ENCODE measurements around the gene RACK1. TPM values are rescaled to one million over a fixed set of nuclear protein-coding genes. Genes with fewer than 3 reads are reported as not detected.

RACK1 gene
- total RNA-seq, 1 donor from 2014 or later, result 4,370 TPM

GRCh38 chr5:181259283-181259682 lies 15.6 kb upstream of the RACK1 start:
- DNase-seq, result no peak

GRCh38 chr5:181258576-181258975 lies 14.9 kb upstream of the RACK1 start:
- no peak for DNase-seq

GRCh38 chr5:181255836-181256578 lies 12.3 kb upstream of the RACK1 start:
- no peak for DNase-seq

- DNase-seq, result no peak
Measured at GRCh38 chr5:181255276-181255675, 11.6 kb upstream of the RACK1 start.

GRCh38 chr5:181248277-181248676 lies 4.6 kb upstream of the RACK1 start:
- no peak for DNase-seq

GRCh38 chr5:181246276-181247049 lies 2.8 kb upstream of the RACK1 start:
- peak; percentile 83 for DNase-seq

GRCh38 chr5:181245427-181246275 lies 1.9 kb upstream of the RACK1 start:
- DNase-seq, result no peak

GRCh38 chr5:181243018-181243563 lies 615 bp downstream of the RACK1 start:
- peak; percentile 47 for DNase-seq

- no peak for DNase-seq
Measured at GRCh38 chr5:181242031-181242451, 1.7 kb downstream of the RACK1 start.

GRCh38 chr5:181241393-181241975 lies 2.2 kb downstream of the RACK1 start:
- DNase-seq, result peak; percentile 88

GRCh38 chr5:181239062-181239663 lies 4.5 kb downstream of the RACK1 start:
- no peak for DNase-seq

GRCh38 chr5:181237729-181238385 lies 5.8 kb downstream of the RACK1 start:
- DNase-seq, result no peak

- no peak for DNase-seq
Measured at GRCh38 chr5:181236954-181237641, 6.6 kb downstream of the RACK1 start.

GRCh38 chr5:181236471-181236870 lies 7.2 kb downstream of the RACK1 start:
- DNase-seq, result no peak

GRCh38 chr5:181235689-181236366 lies 7.9 kb downstream of the RACK1 start:
- DNase-seq, result no peak

- DNase-seq, result no peak
Measured at GRCh38 chr5:181235323-181235688, 8.4 kb downstream of the RACK1 start.

- DNase-seq, result no peak
Measured at GRCh38 chr5:181234455-181235306, 9.0 kb downstream of the RACK1 start.

- DNase-seq, result no peak
Measured at GRCh38 chr5:181233801-181234454, 9.8 kb downstream of the RACK1 start.

Data from dermis blood vessel endothelial cell (primary cell).